Measurements from ENCODE around the gene ASTL. TPM values are rescaled to one million over a fixed set of nuclear protein-coding genes. Genes with fewer than 3 reads are reported as not detected.

The ASTL gene
- total RNA-seq, 1 donor from 2014 or later = not detected

- ATAC-seq (no peak), DNase-seq (ENCODE audit: low spot score) (no peak)
These were observed 22.5 kb downstream of the ASTL start for GRCh38 chr2:96115631-96116423.

- no peak for ATAC-seq
- DNase-seq (ENCODE audit: low spot score) = no peak
These were observed 23.3 kb downstream of the ASTL start for GRCh38 chr2:96114903-96115581.

- ATAC-seq (no peak), DNase-seq (ENCODE audit: low spot score) (no peak)
These were observed 23.8 kb downstream of the ASTL start for GRCh38 chr2:96114546-96114902.

GRCh38 chr2:96113951-96114350 lies 24.4 kb downstream of the ASTL start:
- DNase-seq (ENCODE audit: low spot score) = no peak
- no peak for ATAC-seq

GRCh38 chr2:96113367-96113677 lies 25.0 kb downstream of the ASTL start:
- DNase-seq (ENCODE audit: low spot score) (no peak), ATAC-seq (no peak)

GRCh38 chr2:96112501-96113366 lies 25.6 kb downstream of the ASTL start:
- DNase-seq (ENCODE audit: low spot score) = no peak
- ATAC-seq = no peak

- ATAC-seq (no peak), DNase-seq (ENCODE audit: low spot score) (no peak)
These were observed 26.3 kb downstream of the ASTL start for GRCh38 chr2:96111823-96112500.

- no peak for DNase-seq (ENCODE audit: low spot score)
- ATAC-seq = no peak
These were observed 27.1 kb downstream of the ASTL start for GRCh38 chr2:96111257-96111640.

GRCh38 chr2:96110621-96111256 lies 27.6 kb downstream of the ASTL start:
- ATAC-seq (no peak), DNase-seq (ENCODE audit: low spot score) (no peak)

- ATAC-seq (no peak), DNase-seq (ENCODE audit: low spot score) (no peak)
These were observed 28.3 kb downstream of the ASTL start for GRCh38 chr2:96109931-96110511.

- DNase-seq (ENCODE audit: low spot score) (no peak), ATAC-seq (peak; percentile 13)
These were observed 29.0 kb downstream of the ASTL start for GRCh38 chr2:96109361-96109680.

GRCh38 chr2:96108541-96109360 lies 29.6 kb downstream of the ASTL start:
- ATAC-seq = peak; percentile 38
- DNase-seq (ENCODE audit: low spot score) = no peak

GRCh38 chr2:96108151-96108540 lies 30.2 kb downstream of the ASTL start:
- DNase-seq (ENCODE audit: low spot score) (no peak), ATAC-seq (no peak)

GRCh38 chr2:96107708-96108065 lies 30.6 kb downstream of the ASTL start:
- ATAC-seq = no peak
- DNase-seq (ENCODE audit: low spot score) = no peak

GRCh38 chr2:96106991-96107707 lies 31.2 kb downstream of the ASTL start:
- no peak for DNase-seq (ENCODE audit: low spot score)
- ATAC-seq = peak; percentile 40

- no peak for DNase-seq (ENCODE audit: low spot score)
These were observed 32.1 kb downstream of the ASTL start for GRCh38 chr2:96105994-96106715.

GRCh38 chr2:96105152-96105915 lies 33.0 kb downstream of the ASTL start:
- ATAC-seq (no peak), DNase-seq (ENCODE audit: low spot score) (no peak)

More at GRCh38 chr2:96105994-96106715, 32.1 kb downstream of the ASTL start:
- ATAC-seq = no peak

GRCh38 chr2:96104487-96104861 lies 33.8 kb downstream of the ASTL start:
- no peak for DNase-seq (ENCODE audit: low spot score)
- ATAC-seq = no peak
